H9 (cell line): ENCODE data around the gene ARAP1. TPM values are rescaled to one million over a fixed set of nuclear protein-coding genes. Genes with fewer than 3 reads are reported as not detected.

Experiments used
- DNase-seq: peaks from one replicate; pipeline ENCODE4 v3.0.0-alpha.2; 2017
- H2AFZ ChIP-seq: one replicate; pipeline ENCODE4 v1.6.1; 2013; ENCODE audit warnings: mild to moderate bottlenecking, low read length, control low read depth, moderate library complexity
- H2AK5ac ChIP-seq: 2 replicates; pipeline ENCODE4 v1.6.1; 2013; ENCODE audit warnings: low read length, control low read depth, mixed read lengths; ENCODE audit not compliant: insufficient read length
- H2BK120ac ChIP-seq: one replicate; pipeline ENCODE4 v1.6.1; 2013; ENCODE audit warnings: low read depth, mild to moderate bottlenecking, low read length, control low read depth, inconsistent platforms; ENCODE audit not compliant: poor library complexity, severe bottlenecking
- H2BK12ac ChIP-seq: 2 replicates; pipeline ENCODE4 v1.6.1; 2013; ENCODE audit warnings: low read length, control low read depth, mixed read lengths, low read depth; ENCODE audit not compliant: insufficient read length
- H2BK15ac ChIP-seq: 2 replicates; pipeline ENCODE4 v1.6.1; 2013; ENCODE audit warnings: low read depth, low read length, control low read depth
- H2BK20ac ChIP-seq: one replicate; pipeline ENCODE4 v1.6.1; 2013; ENCODE audit warnings: low read depth, mild to moderate bottlenecking, low read length, control low read depth, inconsistent platforms; ENCODE audit not compliant: poor library complexity, severe bottlenecking
- H2BK5ac ChIP-seq: 2 replicates; pipeline ENCODE4 v1.6.1; 2013; ENCODE audit warnings: low read length, control low read depth, mixed read lengths; ENCODE audit not compliant: insufficient read length
- H3K14ac ChIP-seq: 2 replicates; pipeline ENCODE4 v1.6.1; 2013; ENCODE audit warnings: low read length, control low read depth; ENCODE audit not compliant: insufficient read depth
- H3K18ac ChIP-seq: 2 replicates; pipeline ENCODE4 v1.6.1; 2013; ENCODE audit warnings: low read depth, mild to moderate bottlenecking, mixed read lengths, low read length, control low read depth; ENCODE audit not compliant: insufficient read length
- H3K23ac ChIP-seq: 2 replicates; pipeline ENCODE4 v1.6.1; 2013; ENCODE audit warnings: low read length, control low read depth, mixed read lengths, low read depth; ENCODE audit not compliant: insufficient read length
- H3K23me2 ChIP-seq: 2 replicates; pipeline ENCODE4 v1.6.1; 2013; ENCODE audit warnings: low read depth, mild to moderate bottlenecking, mixed read lengths, low read length, control low read depth; ENCODE audit not compliant: insufficient read length, poor library complexity, severe bottlenecking
- H3K27ac ChIP-seq: 2 replicates; pipeline ENCODE4 v1.5.1; 2013; ENCODE audit warnings: low read length, control low read depth, mixed read lengths, low read depth; ENCODE audit not compliant: insufficient read length
- H3K27me3 ChIP-seq: 2 replicates; pipeline ENCODE4 v1.6.1; 2013; ENCODE audit warnings: low read length, control low read depth, inconsistent platforms; ENCODE audit not compliant: insufficient read depth
- H3K4ac ChIP-seq: 2 replicates; pipeline ENCODE4 v1.6.1; 2013; ENCODE audit warnings: low read depth, mild to moderate bottlenecking, control low read depth, inconsistent platforms, low read length, moderate library complexity
- H3K4me1 ChIP-seq: 2 replicates; pipeline ENCODE4 v1.6.1; 2013; ENCODE audit warnings: low read length, control low read depth, inconsistent platforms; ENCODE audit not compliant: insufficient read depth
- H3K4me2 ChIP-seq: 2 replicates; pipeline ENCODE4 v1.6.1; 2013; ENCODE audit warnings: low read length, control low read depth, mixed read lengths; ENCODE audit not compliant: insufficient read length, insufficient read depth
- H3K56ac ChIP-seq: 2 replicates; pipeline ENCODE4 v1.6.1; 2013; ENCODE audit warnings: low read depth, mild to moderate bottlenecking, mixed read lengths, low read length, control low read depth; ENCODE audit not compliant: insufficient read length
- H3K79me1 ChIP-seq: 2 replicates; pipeline ENCODE4 v1.6.1; 2013; ENCODE audit warnings: low read depth, mild to moderate bottlenecking, moderate library complexity, low read length, control low read depth, inconsistent platforms; ENCODE audit not compliant: insufficient read depth, poor library complexity, severe bottlenecking
- H3K79me2 ChIP-seq: 2 replicates; pipeline ENCODE4 v1.6.1; 2013; ENCODE audit warnings: low read length, control low read depth, inconsistent platforms; ENCODE audit not compliant: insufficient read depth
- H3K9ac ChIP-seq: 2 replicates; pipeline ENCODE4 v1.6.1; 2013; ENCODE audit warnings: low read length, control low read depth, mixed read lengths; ENCODE audit not compliant: insufficient read length; ENCODE audit errors: extremely low read depth
- H3K9me3 ChIP-seq: one replicate; pipeline ENCODE4 v1.6.1; 2013; ENCODE audit warnings: low read depth, low read length, inconsistent platforms; ENCODE audit not compliant: control insufficient read depth
- H3T11ph ChIP-seq: one replicate; pipeline ENCODE4 v1.6.1; 2013; ENCODE audit warnings: mild to moderate bottlenecking, low read length, control low read depth, inconsistent platforms
- H4K20me1 ChIP-seq: one replicate; pipeline ENCODE4 v1.6.1; 2013; ENCODE audit not compliant: control insufficient read depth, insufficient read length, insufficient read depth
- H4K5ac ChIP-seq: 2 replicates; pipeline ENCODE4 v1.6.1; 2013; ENCODE audit warnings: low read depth, mild to moderate bottlenecking, mixed read lengths, low read length, control low read depth; ENCODE audit not compliant: insufficient read length
- H4K8ac ChIP-seq: replicated peaks from 2 replicates; pipeline ENCODE4 v1.6.1; 2013; ENCODE audit warnings: low read length, control low read depth, mixed read lengths, low read depth; ENCODE audit not compliant: insufficient read length
- H4K91ac ChIP-seq: 2 replicates; pipeline ENCODE4 v1.6.1; 2013; ENCODE audit warnings: low read depth, mild to moderate bottlenecking, moderate library complexity, mixed read lengths, low read length, control low read depth; ENCODE audit not compliant: insufficient read length
- H3K27ac Mint-ChIP-seq, 3 experiments: 2 replicates in 2 of 3; 3 replicates in 1 of 3; pipeline ENCODE4 v1.8.0; 2020 to 2021; ENCODE audit warnings: mixed read lengths in 3 of 3, mild to moderate bottlenecking in 1 of 3, moderate library complexity in 1 of 3
- H3K27me3 Mint-ChIP-seq: 2 replicates; pipeline ENCODE4 v1.8.0; 2021; ENCODE audit warnings: low read depth, mild to moderate bottlenecking, moderate library complexity, mixed read lengths
- H3K36me3 Mint-ChIP-seq, 3 experiments: 2 replicates in 2 of 3; 3 replicates in 1 of 3; pipeline ENCODE4 v1.8.0; 2020 to 2021; ENCODE audit warnings: low read depth in 3 of 3, mixed read lengths in 3 of 3; ENCODE audit not compliant: insufficient read depth in 1 of 3
- H3K4me1 Mint-ChIP-seq, 2 experiments: 2 replicates each; pipeline ENCODE4 v1.8.0; 2020; ENCODE audit warnings: mixed read lengths in 2 of 2
- H3K4me3 Mint-ChIP-seq, 2 experiments: 2 replicates in 1 of 2; 3 replicates in 1 of 2; pipeline ENCODE4 v1.8.0; 2020 to 2021; ENCODE audit warnings: mild to moderate bottlenecking in 2 of 2, mixed read lengths in 2 of 2, moderate library complexity in 1 of 2
- H3K9me3 Mint-ChIP-seq, 2 experiments: 2 replicates in 1 of 2; 3 replicates in 1 of 2; pipeline ENCODE4 v1.8.0; 2020; ENCODE audit warnings: mild to moderate bottlenecking in 2 of 2, mixed read lengths in 2 of 2, moderate library complexity in 1 of 2
- WGBS: extraction: QIAGEN DNeasy Blood & Tissue Kit; methylation state at CpG from one replicate; pipeline ENCODE4 v1.1.7; 2013; ENCODE audit warnings: missing lambda C conversion rate, low lambda C conversion rate, mixed read lengths; ENCODE audit not compliant: insufficient read length; ENCODE audit errors: extremely low coverage; 5-methylcytosine and 5-hydroxymethylcytosine counted together
- total RNA-seq: library from RNA; stranded (reverse); gene quantifications from 2 replicates; pipeline ENCODE4 v1.2.1, GENCODE V29; 2021
- TF ChIP-seq, protein P1 (sequence below): fragments of 200-600 bp; sonication (generic); conservative IDR thresholded peaks from 3 replicates; pipeline ENCODE4 v1.8.0; 2021; ENCODE audit warnings: antibody characterized with exemption, mild to moderate bottlenecking

The ARAP1 gene
- total RNA-seq, 1 experiment from 2014 or later: 59.4 TPM

DNA sequence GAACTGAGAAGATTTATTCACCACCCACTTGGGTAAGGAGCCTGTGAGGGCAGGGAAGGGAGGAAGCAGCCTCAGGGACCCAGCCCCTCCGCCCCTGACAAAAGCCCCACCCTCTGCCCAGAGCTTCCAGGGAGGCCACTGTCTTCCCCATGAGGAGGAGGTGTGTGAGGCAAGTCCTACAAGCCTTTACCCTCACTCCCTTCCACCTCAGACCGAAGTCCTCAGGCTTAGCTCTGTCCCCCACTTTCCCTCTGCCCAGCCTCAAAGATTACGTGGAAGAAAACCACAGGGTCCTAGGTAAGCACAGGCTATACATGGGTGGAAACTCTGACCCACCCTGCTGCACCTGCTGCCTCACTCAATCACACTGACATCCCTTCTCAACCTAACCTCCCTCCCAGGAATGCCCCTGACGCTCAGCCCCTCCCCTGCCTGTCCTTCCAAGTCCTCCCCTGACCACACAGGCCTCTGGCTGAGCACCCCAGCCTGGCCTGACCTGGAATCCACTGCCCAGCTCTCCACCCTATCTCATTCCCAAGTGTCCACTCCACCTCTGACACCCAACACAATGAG is 3.6 kb upstream of the ARAP1 start:
- H3K4ac ChIP-seq: no peak overlapping the region
- no CpG with 5 or more reads among the region's 4 CpGs for WGBS
- TF ChIP-seq, protein P1, sequence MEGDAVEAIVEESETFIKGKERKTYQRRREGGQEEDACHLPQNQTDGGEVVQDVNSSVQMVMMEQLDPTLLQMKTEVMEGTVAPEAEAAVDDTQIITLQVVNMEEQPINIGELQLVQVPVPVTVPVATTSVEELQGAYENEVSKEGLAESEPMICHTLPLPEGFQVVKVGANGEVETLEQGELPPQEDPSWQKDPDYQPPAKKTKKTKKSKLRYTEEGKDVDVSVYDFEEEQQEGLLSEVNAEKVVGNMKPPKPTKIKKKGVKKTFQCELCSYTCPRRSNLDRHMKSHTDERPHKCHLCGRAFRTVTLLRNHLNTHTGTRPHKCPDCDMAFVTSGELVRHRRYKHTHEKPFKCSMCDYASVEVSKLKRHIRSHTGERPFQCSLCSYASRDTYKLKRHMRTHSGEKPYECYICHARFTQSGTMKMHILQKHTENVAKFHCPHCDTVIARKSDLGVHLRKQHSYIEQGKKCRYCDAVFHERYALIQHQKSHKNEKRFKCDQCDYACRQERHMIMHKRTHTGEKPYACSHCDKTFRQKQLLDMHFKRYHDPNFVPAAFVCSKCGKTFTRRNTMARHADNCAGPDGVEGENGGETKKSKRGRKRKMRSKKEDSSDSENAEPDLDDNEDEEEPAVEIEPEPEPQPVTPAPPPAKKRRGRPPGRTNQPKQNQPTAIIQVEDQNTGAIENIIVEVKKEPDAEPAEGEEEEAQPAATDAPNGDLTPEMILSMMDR: no peak
- no peak overlapping the region for H2AK5ac ChIP-seq
- H3K9me3 Mint-ChIP-seq: no peaks in the 10 kb centered on the region; a peak in 1 of 5 replicates
- no peaks in the 10 kb centered on the region for H3K27me3 ChIP-seq
- no peak overlapping the region for H4K5ac ChIP-seq
- H3K4me3 Mint-ChIP-seq: no peak overlapping the region
- no peak overlapping the region for H2AFZ ChIP-seq
- DNase-seq: no peak
- H4K91ac ChIP-seq: no peak overlapping the region
- H3K23ac ChIP-seq: no peak overlapping the region
- no peaks in the 10 kb centered on the region; the same call in 1 of the 2 replicates for H3K4me1 ChIP-seq
- H3K9me3 ChIP-seq: no peaks in the 10 kb centered on the region
- H3K79me2 ChIP-seq: peaks cover 2% of the 10 kb centered on the region; the same call in 1 of the 2 replicates
- H3K79me1 ChIP-seq: peaks cover 2% of the 10 kb centered on the region
- no peak overlapping the region for H3T11ph ChIP-seq
- H2BK15ac ChIP-seq: peak overlapping the region; percentile 57; the same call in 1 of the 2 replicates
- no peak overlapping the region for H2BK20ac ChIP-seq
- no peak overlapping the region for H2BK12ac ChIP-seq
- peaks cover 16 to 35% of the 10 kb centered on the region in 2 experiments for H3K4me1 Mint-ChIP-seq
- peaks cover 4% of the 10 kb centered on the region for H3K23me2 ChIP-seq
- no peak overlapping the region for H2BK120ac ChIP-seq
- no peak overlapping the region for H2BK5ac ChIP-seq
- H4K20me1 ChIP-seq: peaks cover 2% of the 10 kb centered on the region
- H3K4me2 ChIP-seq: no peak overlapping the region
- peaks cover 3 to 10% (median 8%) of the 10 kb centered on the region in 3 experiments; a peak in 5 of 7 replicates for H3K36me3 Mint-ChIP-seq
- no peak overlapping the region for H3K27ac ChIP-seq
- H3K14ac ChIP-seq: no peak overlapping the region
- H3K27me3 Mint-ChIP-seq: peaks cover 2% of the 10 kb centered on the region; the same call in 1 of the 2 replicates
- H3K27ac Mint-ChIP-seq: peak overlapping the region in 2 of 3 experiments; percentile 12 to 79; a peak in 3 of 7 replicates
- H4K8ac ChIP-seq: no peak overlapping the region
- no peak overlapping the region for H3K9ac ChIP-seq
- no peak overlapping the region for H3K18ac ChIP-seq
- no peak overlapping the region for H3K56ac ChIP-seq
